Smooth muscle cell (in vitro differentiated cells): ENCODE measurements around the gene ST6GALNAC3. TPM values are rescaled to one million over a fixed set of nuclear protein-coding genes. Genes with fewer than 3 reads are reported as not detected.

Experiments
- DNase-seq: peaks from one replicate; lab custom pipeline; 2025; ENCODE audit not compliant: unreplicated experiment; lab: John Stamatoyannopoulos, UW
- H2AFZ ChIP-seq: fragments of 200-600 bp; sonication (generic); 2 replicates; pipeline ENCODE4 v1.6.0; 2016; ENCODE audit warnings: antibody characterized with exemption, low read depth, mild to moderate bottlenecking
- H3F3A ChIP-seq: fragments of 200-600 bp; sonication (generic); 2 replicates; pipeline ENCODE4 v1.6.0; 2017; ENCODE audit warnings: antibody characterized with exemption, low read depth
- H3K27ac ChIP-seq: fragments of 200-600 bp; sonication (generic); 2 replicates; pipeline ENCODE4 v1.5.1; 2016; ENCODE audit warnings: low read depth, mild to moderate bottlenecking
- H3K27me3 ChIP-seq: fragments of 200-600 bp; sonication (generic); 2 replicates; pipeline ENCODE4 v1.6.1; 2016; ENCODE audit warnings: low read depth, mild to moderate bottlenecking
- H3K36me3 ChIP-seq: fragments of 200-600 bp; sonication (generic); 2 replicates; pipeline ENCODE4 v1.5.1; 2016; ENCODE audit warnings: low read depth
- H3K4me1 ChIP-seq: fragments of 200-600 bp; sonication (generic); 2 replicates; pipeline ENCODE4 v1.5.1; 2016; ENCODE audit warnings: low read depth
- H3K4me2 ChIP-seq: fragments of 200-600 bp; sonication (generic); 2 replicates; pipeline ENCODE4 v1.6.0; 2016; ENCODE audit warnings: mild to moderate bottlenecking
- H3K4me3 ChIP-seq: fragments of 200-600 bp; sonication (generic); 2 replicates; pipeline ENCODE4 v1.5.1; 2016; ENCODE audit warnings: mild to moderate bottlenecking
- H3K79me2 ChIP-seq: fragments of 200-600 bp; sonication (generic); 2 replicates; pipeline ENCODE4 v1.6.0; 2016; ENCODE audit warnings: low read depth, mild to moderate bottlenecking
- H3K9ac ChIP-seq: fragments of 200-600 bp; sonication (generic); 2 replicates; pipeline ENCODE4 v1.6.0; 2016; ENCODE audit warnings: low read depth
- H3K9me3 ChIP-seq: fragments of 200-600 bp; sonication (generic); replicated peaks from 2 replicates; pipeline ENCODE4 v1.5.1; 2016; ENCODE audit warnings: low read depth
- H4K20me1 ChIP-seq: fragments of 200-600 bp; sonication (generic); 2 replicates; pipeline ENCODE4 v1.6.0; 2016; ENCODE audit warnings: low read depth
- CTCF ChIP-seq: fragments of 200-600 bp; sonication (generic); IDR thresholded peaks from 2 replicates; pipeline ENCODE4 v1.5.1; 2017; ENCODE audit warnings: borderline replicate concordance, mild to moderate bottlenecking, antibody characterized with exemption; ENCODE audit not compliant: insufficient read depth, poor library complexity, severe bottlenecking
- WGBS: methylation state at CpG from one replicate; pipeline ENCODE4 v1.1.7; 2016; ENCODE audit warnings: low lambda C conversion rate; 5-methylcytosine and 5-hydroxymethylcytosine counted together
- polyA plus RNA-seq: library from polyadenylated mRNA; unstranded; fragments of >200 nt; fragmentation: Nextera tagmentation; extraction: Ambion mirVana; gene quantifications from 2 replicates; pipeline ENCODE4 v1.2.1, GENCODE V29; 2016
- total RNA-seq: library from RNA; depleted of rRNA; stranded (reverse); fragments of >200 nt; gene quantifications from 2 replicates; pipeline ENCODE4 v1.2.3, GENCODE V29; 2014

Gene ST6GALNAC3
- total and polyA plus RNA-seq, 2 experiments from 2014 or later = 9.3 to 13.4 TPM

- H2AFZ ChIP-seq = peak overlapping the region; percentile 10
- H3K9me3 ChIP-seq = no peaks in the 10 kb centered on the region
- no peak overlapping the region for H3K4me3 ChIP-seq
- H3K27ac ChIP-seq = peak overlapping the region; percentile 28
- H3K27me3 ChIP-seq = no peaks in the 10 kb centered on the region
- TF ChIP-seq CTCF = no peak
- no peak overlapping the region for H3K9ac ChIP-seq
- 58% methylated on average over 3 of the region's 3 CpGs for WGBS
- peak overlapping the region; percentile 47 for H3K4me2 ChIP-seq
- H3K4me1 ChIP-seq = no peaks in the 10 kb centered on the region
- no peaks in the 10 kb centered on the region for H4K20me1 ChIP-seq
- no peaks in the 10 kb centered on the region for H3K36me3 ChIP-seq
- H3K79me2 ChIP-seq = no peaks in the 10 kb centered on the region
- H3F3A ChIP-seq = no peaks in the 10 kb centered on the region
- no peak for DNase-seq
Observed at GRCh38 chr1:76593618-76594017, 519.1 kb downstream of the ST6GALNAC3 start.

- no peak for DNase-seq
- TF ChIP-seq CTCF = no peak
Observed at GRCh38 chr1:76595024-76595423, 520.5 kb downstream of the ST6GALNAC3 start.

GRCh38 chr1:76601465-76601864 is 526.9 kb downstream of the ST6GALNAC3 start:
- no peak overlapping the region for H3K27ac ChIP-seq
- no peaks in the 10 kb centered on the region for H3K9me3 ChIP-seq
- H3K36me3 ChIP-seq = no peaks in the 10 kb centered on the region
- 87% methylated on average over 2 of the region's 2 CpGs for WGBS
- H3K9ac ChIP-seq = no peak overlapping the region
- no peaks in the 10 kb centered on the region for H3K27me3 ChIP-seq
- no peaks in the 10 kb centered on the region for H3K79me2 ChIP-seq
- no peak for DNase-seq
- no peak overlapping the region for H3K4me3 ChIP-seq
- H4K20me1 ChIP-seq = no peaks in the 10 kb centered on the region
- no peaks in the 10 kb centered on the region for H3K4me1 ChIP-seq
- no peaks in the 10 kb centered on the region for H3F3A ChIP-seq
- no peak overlapping the region for H3K4me2 ChIP-seq
- H2AFZ ChIP-seq = no peak overlapping the region
- no peak for TF ChIP-seq CTCF

More at GRCh38 chr1:76595024-76595423, 520.5 kb downstream of the ST6GALNAC3 start:
- Histone ChIP-seq H3K27ac (no peak overlapping the region), H3K4me3 (no peak overlapping the region), H3K4me2 (no peak overlapping the region), H3K4me1 (no peaks in the 10 kb centered on the region), H2AFZ (no peak overlapping the region), H3K9ac (no peak overlapping the region), H4K20me1 (no peaks in the 10 kb centered on the region), H3K36me3 (no peaks in the 10 kb centered on the region), H3K27me3 (no peaks in the 10 kb centered on the region), H3F3A (no peaks in the 10 kb centered on the region), H3K79me2 (no peaks in the 10 kb centered on the region), H3K9me3 (no peaks in the 10 kb centered on the region)
- 73% methylated on average over 4 of the region's 4 CpGs for WGBS

- TF ChIP-seq CTCF = no peak
- Histone ChIP-seq H3K4me2 (no peak overlapping the region), H3K79me2 (no peaks in the 10 kb centered on the region), H3K36me3 (no peaks in the 10 kb centered on the region), H3F3A (no peaks in the 10 kb centered on the region), H3K9ac (no peak overlapping the region), H3K4me3 (no peak overlapping the region), H4K20me1 (no peaks in the 10 kb centered on the region), H2AFZ (no peak overlapping the region), H3K9me3 (no peaks in the 10 kb centered on the region), H3K27ac (no peak overlapping the region), H3K27me3 (no peaks in the 10 kb centered on the region), H3K4me1 (no peaks in the 10 kb centered on the region)
- WGBS = 68% methylated on average over 3 of the region's 3 CpGs
- DNase-seq = no peak
Observed at GRCh38 chr1:76607717-76608116, 533.2 kb downstream of the ST6GALNAC3 start.
